Esophagus muscularis mucosa (tissue), 3 donors: Measurements from ENCODE around the gene BDKRB1.

Experiments used
- CTCF ChIP-seq, 3 experiments: fragments of 200-600 bp in 2 of 3; fragments of 450-650 bp in 1 of 3; sonication (generic) in 2 of 3; IDR thresholded peaks; one replicate each; pipeline ENCODE4 v1.5.1; 2017 to 2019; ENCODE audit warnings: antibody characterized with exemption in 3 of 3, mild to moderate bottlenecking in 2 of 3, moderate library complexity in 1 of 3
- POLR2A ChIP-seq: fragments of 450-650 bp; IDR thresholded peaks from one replicate; pipeline ENCODE4 v1.6.1; 2017; ENCODE audit warnings: antibody characterized with exemption, moderate library complexity, mild to moderate bottlenecking, low read depth

- no peak for TF ChIP-seq POLR2A
- TF ChIP-seq CTCF (IDR thresholded peaks at IDR 0.05): no peak
These were observed 23.5 kb upstream of the BDKRB1 start for GRCh38 chr14:96232506-96232905.
